CD4-positive, alpha-beta T cell treated with Interleukin-12 subunit alpha and Interleukin-12 subunit beta, for 1 hour (primary cell): ENCODE measurements around the gene TRIM10.
"Not testable (repeated sequence)": the region's sequence is repeated elsewhere in the genome, so short reads cannot be mapped to it uniquely, and the experiment has no call there.

ENCODE experiments used
- DNase-seq: peaks from one replicate; pipeline ENCODE4 v3.0.0-alpha.2; 2020

Gene TRIM10

GRCh38 chr6:30171677-30172471 lies 10.9 kb upstream of the TRIM10 start:
- no peak for DNase-seq

- DNase-seq: peak; percentile 49
Measured at GRCh38 chr6:30169658-30170614, 8.9 kb upstream of the TRIM10 start.

GRCh38 chr6:30168741-30169140 lies 7.7 kb upstream of the TRIM10 start:
- DNase-seq: no peak

GRCh38 chr6:30167101-30167500 lies 6.1 kb upstream of the TRIM10 start:
- DNase-seq: peak; percentile 11

- not testable (repeated sequence) for DNase-seq
Measured at GRCh38 chr6:30165238-30165637, 4.2 kb upstream of the TRIM10 start.

GRCh38 chr6:30164714-30165113 lies 3.7 kb upstream of the TRIM10 start:
- no peak for DNase-seq

- no peak for DNase-seq
Measured at GRCh38 chr6:30163918-30164654, 3.1 kb upstream of the TRIM10 start.

- peak; percentile 14 for DNase-seq
Measured at GRCh38 chr6:30163090-30163917, 2.3 kb upstream of the TRIM10 start, which contains the start of gene TRIM15. Gene TRIM15 (plus strand): TSS chr6:30163546. CDS start chr6:30163685, 139 bp downstream.

GRCh38 chr6:30162265-30163089 lies 1.5 kb upstream of the TRIM10 start:
- DNase-seq: no peak

GRCh38 chr6:30160008-30160784 lies 815 bp downstream of the TRIM10 start:
- DNase-seq: no peak

GRCh38 chr6:30158475-30159040 lies 2.5 kb downstream of the TRIM10 start:
- no peak for DNase-seq

GRCh38 chr6:30157999-30158398 lies 3.0 kb downstream of the TRIM10 start:
- DNase-seq: no peak

GRCh38 chr6:30157581-30157980 lies 3.4 kb downstream of the TRIM10 start:
- DNase-seq: no peak

- no peak for DNase-seq
Measured at GRCh38 chr6:30156774-30157173, 4.2 kb downstream of the TRIM10 start.

- DNase-seq: no peak
Measured at GRCh38 chr6:30156262-30156599, 4.8 kb downstream of the TRIM10 start.

- DNase-seq: no peak
Measured at GRCh38 chr6:30155520-30156261, 5.3 kb downstream of the TRIM10 start.

GRCh38 chr6:30154709-30155519 lies 6.1 kb downstream of the TRIM10 start:
- DNase-seq: no peak

- no peak for DNase-seq
Measured at GRCh38 chr6:30154061-30154460, 7.0 kb downstream of the TRIM10 start.
